CD4-positive, alpha-beta memory T cell (primary cell): ENCODE data around the gene VSIG8. TPM values are rescaled to one million over a fixed set of nuclear protein-coding genes. Genes with fewer than 3 reads are reported as not detected.
A peak's percentile ranks its signal among the peaks of the same experiment; 100 is the strongest.

Source experiments
- CTCF ChIA-PET: fragments of 350-600 bp; sonication (Branson Sonifier 250); formaldehyde crosslinking; loops from one replicate; lab custom pipeline; 2021; ENCODE audit warnings: inconsistent platforms; ENCODE audit not compliant: partially characterized antibody; lab: Charles Lee
- POLR2A ChIA-PET: fragments of 350-600 bp; sonication (Branson Sonifier 250); formaldehyde crosslinking; loops from one replicate; lab custom pipeline; 2021; ENCODE audit not compliant: partially characterized antibody; lab: Charles Lee
- DNase-seq, 5 donors: peaks; one replicate each; pipeline versions ENCODE4 v3.0.0 to v3.0.0-alpha.2; 2020 to 2022; ENCODE audit warnings: mixed read lengths in 1 of 5
- H3K27ac ChIP-seq: one replicate; pipeline ENCODE4 v1.7.0; 2013; ENCODE audit warnings: low read depth, low read length
- H3K27me3 ChIP-seq: 2 replicates; pipeline ENCODE4 v1.7.0; 2013; ENCODE audit warnings: mild to moderate bottlenecking, low read length, moderate library complexity; ENCODE audit not compliant: insufficient read depth
- H3K36me3 ChIP-seq: 2 replicates; pipeline ENCODE4 v1.7.0; 2013; ENCODE audit warnings: mild to moderate bottlenecking, low read length, moderate library complexity; ENCODE audit not compliant: insufficient read depth
- H3K4me1 ChIP-seq: 2 replicates; pipeline ENCODE4 v1.7.0; 2013; ENCODE audit warnings: mild to moderate bottlenecking, low read length, moderate library complexity; ENCODE audit not compliant: insufficient read depth
- H3K4me3 ChIP-seq, 2 donors: one replicate each; pipeline ENCODE4 v1.7.0; 2013; ENCODE audit warnings: low read length in 2 of 2, mild to moderate bottlenecking in 1 of 2
- H3K9me3 ChIP-seq, 2 donors: one replicate each; pipeline ENCODE4 v1.7.0; 2013; ENCODE audit warnings: low read length in 2 of 2, control low read depth in 1 of 2; ENCODE audit not compliant: control insufficient read depth in 1 of 2
- H3K27ac Mint-ChIP-seq, 7 donors: one replicate each; pipeline ENCODE4 v1.8.0; 2020 to 2021; ENCODE audit warnings: mixed read lengths in 7 of 7, mild to moderate bottlenecking in 6 of 7, inconsistent platforms in 3 of 7, moderate library complexity in 3 of 7
- H3K27me3 Mint-ChIP-seq, 2 donors: one replicate each; pipeline ENCODE4 v1.8.0; 2020 to 2021; ENCODE audit warnings: mixed read lengths in 2 of 2
- H3K36me3 Mint-ChIP-seq, 2 donors: one replicate each; pipeline ENCODE4 v1.8.0; 2020 to 2021; ENCODE audit warnings: mixed read lengths in 2 of 2, inconsistent platforms in 1 of 2, mild to moderate bottlenecking in 1 of 2
- H3K4me1 Mint-ChIP-seq, 4 donors: one replicate each; pipeline ENCODE4 v1.8.0; 2020 to 2021; ENCODE audit warnings: mixed read lengths in 4 of 4, mild to moderate bottlenecking in 1 of 4
- H3K4me3 Mint-ChIP-seq, 8 donors: one replicate each; pipeline ENCODE4 v1.8.0; 2020 to 2021; ENCODE audit warnings: mixed read lengths in 8 of 8, mild to moderate bottlenecking in 7 of 8, moderate library complexity in 6 of 8, inconsistent platforms in 3 of 8
- H3K9me3 Mint-ChIP-seq, 8 donors: one replicate each; pipeline ENCODE4 v1.8.0; 2020 to 2021; ENCODE audit warnings: mixed read lengths in 8 of 8, mild to moderate bottlenecking in 5 of 8, inconsistent platforms in 3 of 8, moderate library complexity in 1 of 8
- intact Hi-C: fragments of 100-400 bp; cut with micrococcal nuclease; formaldehyde crosslinking; loops from one replicate; pipeline ENCODE4 v1.15.1; 2023
- polyA plus RNA-seq, 2 donors: library from polyadenylated mRNA; unstranded; fragments of 300-500 nt; fragmentation: Illumina TruSeq; gene quantifications; one replicate each; pipeline ENCODE4 v1.2.3, GENCODE V29; 2021
- total RNA-seq, 2 experiments: library from RNA; stranded (reverse); gene quantifications; one replicate each; pipeline ENCODE4 v1.2.3, GENCODE V29; 2021

The VSIG8 gene
- total and polyA plus RNA-seq, 4 experiments from 2014 or later: not detected

GRCh38 chr1:159889202-159889601 is 26.7 kb upstream of the VSIG8 start:
- intact Hi-C loops: no loop called here
- Histone ChIP-seq H3K4me1 (peaks cover 17% of the 10 kb centered on the region), H3K27me3 (no peaks in the 10 kb centered on the region), H3K4me3 (no peak overlapping the region), H3K9me3 (no peaks in the 10 kb centered on the region), H3K27ac (no peak overlapping the region), H3K36me3 (no peaks in the 10 kb centered on the region)
- no peak for DNase-seq
- H3K4me3 Mint-ChIP-seq: no peak overlapping the region
- peak overlapping the region in 2 of 7 donors; percentile 10 to 19 for H3K27ac Mint-ChIP-seq
- H3K36me3 Mint-ChIP-seq: no peaks in the 10 kb centered on the region
- ChIA-PET CTCF (interaction anchor here (1.0 to 13.8 kb wide), 11 partner anchors 16 to 757 kb away, joined by 3 to 571 read pairs (median 17); partner anchors contain the start of genes DUSP23, FCRL6 and TAGLN2), POLR2A (interaction anchor here (0.6 to 5.3 kb wide), 5 partner anchors 34 to 545 kb away, joined by 3 to 62 read pairs (median 4); partner anchors contain the start of genes FCRL6, SLAMF8 and TAGLN2)
- peaks cover 13 to 22% (median 17%) of the 10 kb centered on the region in 4 donors for H3K4me1 Mint-ChIP-seq
- H3K9me3 Mint-ChIP-seq: no peaks in the 10 kb centered on the region
- no peaks in the 10 kb centered on the region for H3K27me3 Mint-ChIP-seq

GRCh38 chr1:159884296-159884695 is 21.8 kb upstream of the VSIG8 start:
- Mint-ChIP-seq H3K27ac (no peak overlapping the region), H3K4me1 (peaks cover 2 to 4% (median 3%) of the 10 kb centered on the region in 4 donors), H3K27me3 (no peaks in the 10 kb centered on the region), H3K36me3 (no peaks in the 10 kb centered on the region), H3K4me3 (no peak overlapping the region), H3K9me3 (no peaks in the 10 kb centered on the region)
- intact Hi-C loops: no loop called here
- H3K9me3 ChIP-seq: no peaks in the 10 kb centered on the region
- ChIA-PET CTCF (interaction anchor here (13.8 kb wide), 1 partner anchor 85 kb away, joined by 571 read pairs; the partner anchor contains the start of gene FCRL6), POLR2A (no interaction called here)
- no peak for DNase-seq
- no peak overlapping the region for H3K27ac ChIP-seq
- H3K4me1 ChIP-seq: peaks cover 16% of the 10 kb centered on the region
- no peaks in the 10 kb centered on the region for H3K27me3 ChIP-seq
- no peak overlapping the region for H3K4me3 ChIP-seq
- H3K36me3 ChIP-seq: no peaks in the 10 kb centered on the region

GRCh38 chr1:159883134-159883533 is 20.7 kb upstream of the VSIG8 start:
- no peak overlapping the region for H3K27ac Mint-ChIP-seq
- no peak overlapping the region for H3K4me3 Mint-ChIP-seq
- CTCF ChIA-PET: no interaction called here
- no peaks in the 10 kb centered on the region for H3K27me3 ChIP-seq
- H3K36me3 Mint-ChIP-seq: no peaks in the 10 kb centered on the region
- intact Hi-C loops: no loop called here
- no peaks in the 10 kb centered on the region for H3K9me3 Mint-ChIP-seq
- H3K9me3 ChIP-seq: no peaks in the 10 kb centered on the region
- no peaks in the 10 kb centered on the region for H3K36me3 ChIP-seq
- POLR2A ChIA-PET: no interaction called here
- H3K4me1 Mint-ChIP-seq: no peaks in the 10 kb centered on the region
- DNase-seq: no peak
- H3K4me3 ChIP-seq: no peak overlapping the region
- no peaks in the 10 kb centered on the region for H3K27me3 Mint-ChIP-seq
- no peak overlapping the region for H3K27ac ChIP-seq
- peaks cover 16% of the 10 kb centered on the region for H3K4me1 ChIP-seq

GRCh38 chr1:159882527-159882862 is 20.0 kb upstream of the VSIG8 start:
- POLR2A ChIA-PET: no interaction called here
- no peak for DNase-seq
- Mint-ChIP-seq H3K4me1 (no peaks in the 10 kb centered on the region), H3K27ac (no peak overlapping the region), H3K27me3 (no peaks in the 10 kb centered on the region), H3K4me3 (no peak overlapping the region), H3K36me3 (no peaks in the 10 kb centered on the region), H3K9me3 (no peaks in the 10 kb centered on the region)
- Histone ChIP-seq H3K27ac (no peak overlapping the region), H3K36me3 (no peaks in the 10 kb centered on the region), H3K9me3 (no peaks in the 10 kb centered on the region), H3K27me3 (no peaks in the 10 kb centered on the region), H3K4me3 (no peak overlapping the region), H3K4me1 (peaks cover 16% of the 10 kb centered on the region)
- intact Hi-C loops: no loop called here
- CTCF ChIA-PET: interaction anchor here (1.1 kb wide), 2 partner anchors 8 to 126 kb away, joined by 3 to 6 read pairs; no protein-coding TSS in a partner anchor

GRCh38 chr1:159881622-159882526 is 19.4 kb upstream of the VSIG8 start:
- intact Hi-C loops: no loop called here
- H3K4me3 Mint-ChIP-seq: no peak overlapping the region
- Histone ChIP-seq H3K27me3 (no peaks in the 10 kb centered on the region), H3K4me1 (peaks cover 16% of the 10 kb centered on the region), H3K9me3 (no peaks in the 10 kb centered on the region), H3K4me3 (no peak overlapping the region), H3K36me3 (no peaks in the 10 kb centered on the region), H3K27ac (no peak overlapping the region)
- no peaks in the 10 kb centered on the region for H3K27me3 Mint-ChIP-seq
- peak; percentile 35 to 60 (median 38) for DNase-seq
- POLR2A ChIA-PET: no interaction called here
- H3K36me3 Mint-ChIP-seq: no peaks in the 10 kb centered on the region
- CTCF ChIA-PET: interaction anchor here (1.1 to 4.7 kb wide), 3 partner anchors 9 to 126 kb away, joined by 3 to 20 read pairs (median 6); no protein-coding TSS in a partner anchor
- H3K27ac Mint-ChIP-seq: no peak overlapping the region
- H3K9me3 Mint-ChIP-seq: no peaks in the 10 kb centered on the region
- no peaks in the 10 kb centered on the region for H3K4me1 Mint-ChIP-seq

- Mint-ChIP-seq H3K36me3 (no peaks in the 10 kb centered on the region), H3K4me1 (no peaks in the 10 kb centered on the region), H3K27ac (no peak overlapping the region), H3K27me3 (no peaks in the 10 kb centered on the region), H3K9me3 (no peaks in the 10 kb centered on the region), H3K4me3 (no peak overlapping the region)
- DNase-seq: no peak
- POLR2A ChIA-PET: no interaction called here
- CTCF ChIA-PET: interaction anchor here (2.7 to 4.7 kb wide), 2 partner anchors 82 to 127 kb away, joined by 6 to 20 read pairs; no protein-coding TSS in a partner anchor
- Histone ChIP-seq H3K9me3 (no peaks in the 10 kb centered on the region), H3K27ac (no peak overlapping the region), H3K27me3 (no peaks in the 10 kb centered on the region), H3K36me3 (no peaks in the 10 kb centered on the region), H3K4me1 (peaks cover 16% of the 10 kb centered on the region), H3K4me3 (no peak overlapping the region)
- intact Hi-C loops: no loop called here
Observed at GRCh38 chr1:159880430-159880829, 18.0 kb upstream of the VSIG8 start.

GRCh38 chr1:159879977-159880376 is 17.5 kb upstream of the VSIG8 start:
- Histone ChIP-seq H3K9me3 (no peaks in the 10 kb centered on the region), H3K27me3 (no peaks in the 10 kb centered on the region), H3K36me3 (no peaks in the 10 kb centered on the region), H3K4me3 (no peak overlapping the region), H3K27ac (no peak overlapping the region), H3K4me1 (peaks cover 16% of the 10 kb centered on the region)
- Mint-ChIP-seq H3K36me3 (no peaks in the 10 kb centered on the region), H3K27ac (no peak overlapping the region), H3K27me3 (no peaks in the 10 kb centered on the region), H3K9me3 (no peaks in the 10 kb centered on the region), H3K4me1 (no peaks in the 10 kb centered on the region), H3K4me3 (no peak overlapping the region)
- no peak for DNase-seq
- intact Hi-C loops: no loop called here
- ChIA-PET POLR2A (no interaction called here), CTCF (interaction anchor here (0.6 to 4.7 kb wide), 3 partner anchors 81 to 128 kb away, joined by 3 to 20 read pairs (median 6); no protein-coding TSS in a partner anchor)
